PC-9 (cell line): ENCODE results near the gene CDC42. TPM values are rescaled to one million over a fixed set of nuclear protein-coding genes. Genes with fewer than 3 reads are reported as not detected.
A peak's percentile ranks its signal among the peaks of the same experiment; 100 is the strongest.

Experiments
- BruUV-seq: library from RNA; stranded (reverse); fragments of 400-500 nt; replicated peaks from 2 replicates; lab custom pipeline; 2021; lab: Mats Ljungman, UMichigan
- CTCF ChIA-PET: fragments of 300-600 bp; sonication (Branson Sonifier 250); formaldehyde crosslinking; loops from one replicate; lab custom pipeline; 2022; ENCODE audit warnings: antibody characterized with exemption; lab: Charles Lee
- POLR2A ChIA-PET: fragments of 300-600 bp; sonication (Branson Sonifier 250); formaldehyde crosslinking; loops from one replicate; lab custom pipeline; 2022; ENCODE audit warnings: antibody characterized with exemption; ENCODE audit not compliant: unreplicated experiment; lab: Charles Lee
- DNase-seq, 2 experiments: peaks; one replicate each; pipeline versions ENCODE4 v3.0.0 to v3.0.0-alpha.2; 2015 to 2022; ENCODE audit warnings: mixed read lengths in 1 of 2
- H2AFZ ChIP-seq: fragments of 200-600 bp; sonication (generic); 2 replicates; pipeline ENCODE4 v1.8.1; 2017; ENCODE audit warnings: antibody characterized with exemption
- H3F3A ChIP-seq: fragments of 200-600 bp; sonication (generic); 2 replicates; pipeline ENCODE4 v1.8.1; 2017; ENCODE audit warnings: antibody characterized with exemption, mild to moderate bottlenecking, low read depth; ENCODE audit not compliant: insufficient read depth
- H3K27ac ChIP-seq: fragments of 200-600 bp; sonication (generic); 2 replicates; pipeline ENCODE4 v1.6.1; 2016; ENCODE audit warnings: mixed run types
- H3K27me3 ChIP-seq: fragments of 200-600 bp; sonication (generic); 2 replicates; pipeline ENCODE4 v1.6.1; 2016; ENCODE audit warnings: low read depth, mixed run types; ENCODE audit not compliant: insufficient read depth
- H3K36me3 ChIP-seq: fragments of 200-600 bp; sonication (generic); 2 replicates; pipeline ENCODE4 v1.6.1; 2016; ENCODE audit warnings: low read depth, mixed run types
- H3K4me1 ChIP-seq: fragments of 200-600 bp; sonication (generic); replicated peaks from 2 replicates; pipeline ENCODE4 v1.6.1; 2016; ENCODE audit warnings: mixed run types; ENCODE audit not compliant: insufficient read depth
- H3K4me2 ChIP-seq: fragments of 200-600 bp; sonication (generic); 2 replicates; pipeline ENCODE4 v1.6.1; 2017; ENCODE audit warnings: mixed run types
- H3K4me3 ChIP-seq: fragments of 200-600 bp; sonication (generic); 2 replicates; pipeline ENCODE4 v1.6.1; 2016; ENCODE audit warnings: mixed run types
- H3K79me2 ChIP-seq: fragments of 200-600 bp; sonication (generic); 2 replicates; pipeline ENCODE4 v1.6.1; 2017; ENCODE audit warnings: low read depth, mixed run types
- H3K9me2 ChIP-seq: fragments of 200-600 bp; sonication (generic); 2 replicates; pipeline ENCODE4 v1.8.1; 2017; ENCODE audit warnings: mild to moderate bottlenecking; ENCODE audit not compliant: insufficient read depth
- H3K9me3 ChIP-seq: fragments of 200-600 bp; sonication (generic); 2 replicates; pipeline ENCODE4 v1.8.1; 2016; ENCODE audit warnings: low read depth; ENCODE audit not compliant: insufficient read depth
- H4K20me1 ChIP-seq: fragments of 200-600 bp; sonication (generic); 2 replicates; pipeline ENCODE4 v1.8.1; 2017; ENCODE audit not compliant: insufficient read depth
- EZH2 ChIP-seq: fragments of 200-600 bp; sonication (generic); IDR thresholded peaks from 2 replicates; pipeline ENCODE4 v1.8.0; 2017; ENCODE audit warnings: antibody characterized with exemption, low read depth
- intact Hi-C: fragments of 100-400 bp; cut with micrococcal nuclease; formaldehyde crosslinking; loops from one replicate; pipeline ENCODE4 v1.10.0; 2022; ENCODE audit not compliant: unreplicated experiment
- total RNA-seq: library from RNA; stranded (reverse); gene quantifications from 2 replicates; pipeline ENCODE4 v1.2.3, GENCODE V29; 2021
- TF ChIP-seq, protein P1 (sequence below): fragments of 200-600 bp; sonication (generic); conservative IDR thresholded peaks from 2 replicates; pipeline ENCODE4 v1.6.1; 2017; ENCODE audit warnings: mixed run types, antibody characterized with exemption, mild to moderate bottlenecking, moderate library complexity

Gene CDC42
- total RNA-seq, 1 experiment from 2014 or later: 183 TPM

DNA sequence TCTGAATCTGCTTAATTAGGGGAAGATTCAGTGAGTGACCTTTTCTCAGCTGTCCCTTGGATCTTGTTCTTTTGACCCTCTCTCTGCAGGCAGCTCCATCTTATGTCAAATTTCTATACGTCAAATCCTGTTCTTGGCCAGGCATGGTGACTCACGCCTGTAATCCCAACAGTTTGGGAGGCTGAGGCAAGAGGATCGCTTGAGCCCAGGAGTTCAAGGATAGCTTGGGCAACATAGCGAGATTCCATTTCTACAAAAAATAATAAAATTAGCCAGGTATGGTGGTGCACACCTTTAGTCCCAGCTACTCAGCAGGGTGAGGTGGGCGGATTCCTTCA is 12.3 kb upstream of the CDC42 start:
- peak overlapping the region; percentile 26; the same call in 1 of the 2 replicates for H3K4me2 ChIP-seq
- H3K36me3 ChIP-seq: no peaks in the 10 kb centered on the region
- POLR2A ChIA-PET: interaction anchor here (0.6 kb wide), 1 partner anchor 1254 kb away, joined by 3 read pairs; no protein-coding TSS in a partner anchor
- H3K27ac ChIP-seq: no peak overlapping the region
- TF ChIP-seq, protein P1, sequence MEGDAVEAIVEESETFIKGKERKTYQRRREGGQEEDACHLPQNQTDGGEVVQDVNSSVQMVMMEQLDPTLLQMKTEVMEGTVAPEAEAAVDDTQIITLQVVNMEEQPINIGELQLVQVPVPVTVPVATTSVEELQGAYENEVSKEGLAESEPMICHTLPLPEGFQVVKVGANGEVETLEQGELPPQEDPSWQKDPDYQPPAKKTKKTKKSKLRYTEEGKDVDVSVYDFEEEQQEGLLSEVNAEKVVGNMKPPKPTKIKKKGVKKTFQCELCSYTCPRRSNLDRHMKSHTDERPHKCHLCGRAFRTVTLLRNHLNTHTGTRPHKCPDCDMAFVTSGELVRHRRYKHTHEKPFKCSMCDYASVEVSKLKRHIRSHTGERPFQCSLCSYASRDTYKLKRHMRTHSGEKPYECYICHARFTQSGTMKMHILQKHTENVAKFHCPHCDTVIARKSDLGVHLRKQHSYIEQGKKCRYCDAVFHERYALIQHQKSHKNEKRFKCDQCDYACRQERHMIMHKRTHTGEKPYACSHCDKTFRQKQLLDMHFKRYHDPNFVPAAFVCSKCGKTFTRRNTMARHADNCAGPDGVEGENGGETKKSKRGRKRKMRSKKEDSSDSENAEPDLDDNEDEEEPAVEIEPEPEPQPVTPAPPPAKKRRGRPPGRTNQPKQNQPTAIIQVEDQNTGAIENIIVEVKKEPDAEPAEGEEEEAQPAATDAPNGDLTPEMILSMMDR: no peak
- no peak for TF ChIP-seq EZH2
- H3K4me3 ChIP-seq: no peak overlapping the region
- peaks cover 37% of the 10 kb centered on the region for H3K4me1 ChIP-seq
- DNase-seq: no peak
- CTCF ChIA-PET: interaction anchor here (0.6 kb wide), 2 partner anchors 9 to 268 kb away, joined by 4 read pairs; no protein-coding TSS in a partner anchor
- peaks cover 27% of the 10 kb centered on the region for H3F3A ChIP-seq
- H3K9me2 ChIP-seq: no peaks in the 10 kb centered on the region
- H3K27me3 ChIP-seq: no peaks in the 10 kb centered on the region
- H3K79me2 ChIP-seq: no peaks in the 10 kb centered on the region
- no TSS peak for BruUV-seq
- intact Hi-C loops: no loop called here
- no peaks in the 10 kb centered on the region for H3K9me3 ChIP-seq
- no peak overlapping the region for H2AFZ ChIP-seq
- H4K20me1 ChIP-seq: no peaks in the 10 kb centered on the region

DNA sequence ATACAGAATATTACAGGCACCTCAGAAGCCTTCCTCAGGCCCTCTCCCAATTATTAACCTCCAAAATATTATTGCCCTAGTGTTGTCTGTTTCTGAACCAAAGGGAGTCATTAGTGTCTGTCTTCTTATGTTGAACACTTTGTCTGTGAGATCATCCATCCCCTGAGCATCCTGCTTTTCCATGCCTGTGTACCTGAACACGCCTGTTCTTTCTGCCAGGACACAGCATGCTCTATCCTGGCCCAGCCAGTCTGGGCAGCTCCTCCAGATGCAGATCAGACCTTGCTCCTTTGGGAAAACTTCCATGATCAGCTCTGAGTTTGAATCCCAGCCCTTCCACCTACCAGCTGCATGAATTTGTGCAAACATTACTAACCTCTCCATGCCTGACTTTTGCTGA is 11.0 kb upstream of the CDC42 start:
- ChIA-PET POLR2A (no interaction called here), CTCF (no interaction called here)
- no TSS peak for BruUV-seq
- Histone ChIP-seq H3K36me3 (no peaks in the 10 kb centered on the region), H3K79me2 (no peaks in the 10 kb centered on the region), H3K4me3 (no peak overlapping the region), H3K4me1 (peaks cover 43% of the 10 kb centered on the region), H3K9me3 (no peaks in the 10 kb centered on the region), H3K27ac (no peak overlapping the region), H3K9me2 (no peaks in the 10 kb centered on the region), H3K4me2 (no peak overlapping the region), H3K27me3 (no peaks in the 10 kb centered on the region), H3F3A (peaks cover 30% of the 10 kb centered on the region), H4K20me1 (no peaks in the 10 kb centered on the region), H2AFZ (no peak overlapping the region)
- no peak for DNase-seq
- TF ChIP-seq EZH2: no peak
- TF ChIP-seq, protein P1: no peak
- intact Hi-C loops: no loop called here

DNA sequence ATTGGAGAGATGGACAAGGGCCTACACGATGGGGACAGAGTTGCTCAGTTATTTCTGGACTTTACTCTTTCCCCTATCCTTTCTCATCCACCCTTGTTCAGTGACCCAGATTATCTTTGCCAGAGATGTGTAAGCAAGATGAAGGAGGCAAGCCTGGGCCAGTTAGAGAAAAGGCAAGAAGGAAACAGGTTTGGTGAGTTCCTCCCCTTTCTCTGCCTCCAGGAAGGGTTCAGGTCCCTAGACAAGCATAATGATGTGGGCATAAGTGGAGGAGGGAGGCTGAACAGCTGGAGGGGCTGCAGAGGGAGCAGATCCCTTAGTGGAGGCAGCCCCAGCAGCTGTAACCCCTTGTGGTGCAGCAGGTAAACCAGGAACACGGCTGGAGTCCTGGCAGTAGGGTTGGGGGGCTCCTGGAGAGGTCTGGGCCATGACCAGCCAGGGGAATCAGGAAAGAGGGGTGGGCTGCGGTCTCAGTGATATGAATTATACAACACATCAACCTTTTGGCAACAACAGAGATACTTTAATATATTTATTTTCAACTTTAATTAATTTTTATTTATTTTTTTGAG is 9.2 kb upstream of the CDC42 start:
- Histone ChIP-seq H3K9me3 (no peaks in the 10 kb centered on the region), H3K4me2 (peak overlapping the region; percentile 66), H3F3A (peaks cover 31% of the 10 kb centered on the region), H3K27ac (no peak overlapping the region), H3K4me1 (peaks cover 45% of the 10 kb centered on the region), H2AFZ (no peak overlapping the region), H3K36me3 (no peaks in the 10 kb centered on the region), H3K79me2 (no peaks in the 10 kb centered on the region), H3K27me3 (no peaks in the 10 kb centered on the region), H3K9me2 (no peaks in the 10 kb centered on the region), H4K20me1 (no peaks in the 10 kb centered on the region), H3K4me3 (no peak overlapping the region)
- intact Hi-C loops: no loop called here
- BruUV-seq: no TSS peak
- no peak for TF ChIP-seq EZH2
- ChIA-PET POLR2A (no interaction called here), CTCF (no interaction called here)
- DNase-seq: peak; percentile 45 to 75
